Activated CD4-positive, alpha-beta memory T cell treated with anti-CD3 and anti-CD28 coated beads, Interleukin-2, amount 10 ng/mL, durations not matched to agents 7 days and 5 days (primary cell): Measurements from ENCODE around the gene PROX1. TPM values are rescaled to one million over a fixed set of nuclear protein-coding genes. Genes with fewer than 3 reads are reported as not detected.

ENCODE experiments used
- CTCF ChIA-PET: fragments of 350-600 bp; sonication (Branson Sonifier 250); formaldehyde crosslinking; loops from one replicate; lab custom pipeline; 2021; ENCODE audit warnings: antibody characterized with exemption, inconsistent platforms; lab: Charles Lee
- POLR2A ChIA-PET: fragments of 350-600 bp; sonication (Branson Sonifier 250); formaldehyde crosslinking; loops from one replicate; lab custom pipeline; 2021; ENCODE audit warnings: antibody characterized with exemption; lab: Charles Lee
- DNase-seq: peaks from one replicate; pipeline ENCODE4 v3.0.0-alpha.2; 2020
- H3K27ac Mint-ChIP-seq: one replicate; pipeline ENCODE4 v1.8.0; 2021; ENCODE audit warnings: mild to moderate bottlenecking, mixed read lengths
- H3K27me3 Mint-ChIP-seq: one replicate; pipeline ENCODE4 v1.8.0; 2021; ENCODE audit warnings: mixed read lengths
- H3K36me3 Mint-ChIP-seq: one replicate; pipeline ENCODE4 v1.8.0; 2021; ENCODE audit warnings: low read depth, mixed read lengths
- H3K4me1 Mint-ChIP-seq: one replicate; pipeline ENCODE4 v1.8.0; 2021; ENCODE audit warnings: mixed read lengths
- H3K4me3 Mint-ChIP-seq: one replicate; pipeline ENCODE4 v1.8.0; 2021; ENCODE audit warnings: mild to moderate bottlenecking, mixed read lengths
- H3K9me3 Mint-ChIP-seq: one replicate; pipeline ENCODE4 v1.8.0; 2021; ENCODE audit warnings: mixed read lengths
- total RNA-seq, 2 experiments: library from RNA; stranded (reverse); gene quantifications; one replicate each; pipeline ENCODE4 v1.2.3, GENCODE V29; 2021

PROX1 gene
- total RNA-seq, 2 experiments from 2014 or later: 0.08 TPM; not detected in 1

DNA sequence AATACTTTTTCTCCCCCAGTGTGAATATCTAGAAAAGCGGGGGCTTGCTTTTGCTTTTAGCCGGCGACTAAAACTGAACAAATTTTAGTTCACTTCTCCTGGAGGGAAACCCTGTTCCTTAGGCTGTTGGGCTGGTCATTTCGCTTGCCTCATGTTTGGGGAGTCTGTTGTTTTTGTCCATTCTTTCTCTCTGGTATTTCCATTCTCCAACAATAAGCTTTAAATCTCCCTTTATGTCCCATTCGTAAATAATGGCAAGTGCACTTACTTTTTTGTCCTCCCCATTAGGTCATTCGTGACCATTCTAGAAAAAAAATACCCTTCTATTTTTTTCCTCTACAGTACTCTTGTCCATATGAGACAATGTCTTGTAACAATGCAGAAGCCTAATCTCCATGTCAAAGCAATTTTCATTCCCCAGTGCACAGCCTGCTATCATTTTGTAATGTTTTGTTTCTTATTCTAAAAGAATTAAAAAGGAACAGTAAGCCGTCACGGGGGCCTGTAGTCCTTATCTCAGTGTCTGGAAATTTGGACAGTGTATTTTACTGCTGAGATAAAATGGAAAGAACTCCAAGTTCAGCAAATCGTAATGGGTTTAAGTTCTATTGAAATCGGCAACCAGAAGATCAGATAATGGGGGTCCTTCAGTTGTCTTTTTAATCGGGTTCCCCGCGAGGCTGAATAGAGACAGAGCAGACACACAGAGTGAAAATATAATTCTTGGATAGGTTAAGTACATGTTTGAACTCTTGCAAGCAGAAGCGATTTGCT lies 21.8 kb downstream of the PROX1 start:
- CTCF ChIA-PET: no interaction called here
- no peak overlapping the region for H3K27ac Mint-ChIP-seq
- no peaks in the 10 kb centered on the region for H3K27me3 Mint-ChIP-seq
- POLR2A ChIA-PET: no interaction called here
- no peak overlapping the region for H3K4me3 Mint-ChIP-seq
- no peak for DNase-seq
- H3K9me3 Mint-ChIP-seq: no peaks in the 10 kb centered on the region
- no peaks in the 10 kb centered on the region for H3K4me1 Mint-ChIP-seq
- H3K36me3 Mint-ChIP-seq: no peaks in the 10 kb centered on the region

DNA sequence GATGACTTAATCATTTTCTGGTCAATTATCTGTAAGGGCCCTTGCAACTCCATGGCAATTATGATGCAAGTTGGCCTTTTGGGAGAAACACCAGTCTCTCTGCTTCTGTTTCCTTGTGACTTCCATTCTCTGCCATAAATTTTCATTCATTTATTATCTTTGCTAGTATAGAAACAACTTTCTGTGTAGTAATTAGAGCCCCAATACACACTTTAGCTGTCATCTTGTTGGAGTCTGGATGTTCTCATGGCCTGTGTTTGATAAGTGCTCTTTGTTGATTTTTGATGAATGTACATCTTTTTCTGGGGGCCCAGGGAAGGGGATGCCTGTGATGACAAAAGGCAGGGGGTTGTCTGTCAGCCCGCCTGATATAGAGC lies 22.4 kb downstream of the PROX1 start:
- ChIA-PET CTCF (no interaction called here), POLR2A (no interaction called here)
- Mint-ChIP-seq H3K4me3 (no peak overlapping the region), H3K27me3 (no peaks in the 10 kb centered on the region), H3K36me3 (no peaks in the 10 kb centered on the region), H3K4me1 (no peaks in the 10 kb centered on the region), H3K27ac (no peak overlapping the region), H3K9me3 (no peaks in the 10 kb centered on the region)
- no peak for DNase-seq

DNA sequence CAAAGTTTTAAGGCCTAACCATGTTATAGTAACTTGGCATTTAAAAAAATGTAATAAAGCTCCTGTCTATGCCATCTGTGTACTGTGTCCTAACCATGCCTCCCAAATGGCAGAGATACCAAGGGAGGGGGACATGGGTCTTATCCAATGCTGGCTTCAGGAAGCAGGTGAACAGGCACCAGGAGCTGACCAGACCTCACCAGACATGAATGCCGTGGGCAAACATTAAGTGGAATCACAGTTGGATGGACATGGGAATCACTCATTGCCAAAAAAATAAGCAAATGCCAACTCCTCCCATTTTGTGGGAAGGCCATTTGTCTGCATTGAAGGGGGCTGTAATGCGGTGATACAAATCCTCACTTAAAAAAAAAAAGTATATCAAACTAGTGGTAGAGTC lies 22.9 kb downstream of the PROX1 start:
- no peak overlapping the region for H3K27ac Mint-ChIP-seq
- H3K27me3 Mint-ChIP-seq: no peaks in the 10 kb centered on the region
- POLR2A ChIA-PET: no interaction called here
- no peaks in the 10 kb centered on the region for H3K9me3 Mint-ChIP-seq
- no peaks in the 10 kb centered on the region for H3K4me1 Mint-ChIP-seq
- H3K36me3 Mint-ChIP-seq: no peaks in the 10 kb centered on the region
- CTCF ChIA-PET: no interaction called here
- DNase-seq: no peak
- no peak overlapping the region for H3K4me3 Mint-ChIP-seq

DNA sequence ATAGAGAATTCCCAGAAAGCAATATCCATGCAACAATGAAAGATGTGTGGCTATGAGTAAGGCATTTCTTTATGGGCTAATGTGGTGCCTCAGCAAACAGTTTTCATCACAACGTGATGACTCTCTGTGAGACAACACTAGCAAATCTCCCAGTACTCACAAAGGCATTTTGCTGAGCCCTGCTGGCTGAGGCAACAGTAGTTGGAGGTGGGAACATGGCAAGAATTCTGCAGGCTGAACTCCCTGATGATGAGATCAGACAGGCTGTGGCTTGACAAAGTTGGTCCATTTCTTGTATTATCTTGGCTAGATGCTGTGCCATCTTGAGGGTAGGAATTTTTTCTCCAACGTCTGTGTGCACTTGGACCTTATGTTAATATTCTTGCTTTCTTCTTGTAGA lies 24.6 kb downstream of the PROX1 start:
- CTCF ChIA-PET: no interaction called here
- H3K9me3 Mint-ChIP-seq: no peaks in the 10 kb centered on the region

DNA sequence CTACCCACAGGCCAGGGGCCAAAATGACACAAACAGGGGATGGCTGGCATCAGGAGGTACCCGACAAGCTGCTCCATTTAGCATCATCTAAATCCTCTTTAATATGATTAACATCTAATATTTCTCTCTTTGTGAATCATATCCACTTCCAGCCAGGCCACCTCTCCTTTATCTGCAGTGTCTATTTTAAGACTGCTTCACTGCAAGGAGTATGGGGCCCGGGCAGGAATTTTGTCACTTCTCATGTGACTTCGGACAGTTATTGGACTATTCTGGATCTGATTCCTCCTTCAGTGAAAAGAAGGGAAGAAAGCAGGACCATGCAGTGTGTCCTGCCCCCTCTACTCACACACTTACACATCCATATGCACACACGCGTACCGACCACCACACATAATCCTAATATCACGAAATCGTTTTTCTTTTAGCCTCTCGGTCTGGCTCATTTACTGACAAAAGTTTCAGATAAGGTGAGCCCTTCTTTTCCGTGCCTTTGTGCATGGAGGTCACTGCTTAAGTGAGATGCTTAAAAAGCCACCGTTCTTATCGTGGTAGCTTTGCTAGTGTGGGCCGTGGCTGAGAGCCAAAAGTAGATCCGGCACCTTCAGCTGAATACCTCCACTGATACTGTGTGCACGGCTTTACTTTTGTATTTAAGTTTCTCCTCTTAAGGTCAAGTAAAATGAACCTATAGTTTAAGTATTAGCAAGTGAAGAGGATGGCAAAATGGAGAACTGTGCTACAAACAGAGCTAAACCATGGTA lies 26.0 kb downstream of the PROX1 start:
- H3K36me3 Mint-ChIP-seq: no peaks in the 10 kb centered on the region
- no peaks in the 10 kb centered on the region for H3K4me1 Mint-ChIP-seq
- CTCF ChIA-PET: no interaction called here
- H3K27ac Mint-ChIP-seq: no peak overlapping the region
- no peak for DNase-seq
- H3K4me3 Mint-ChIP-seq: no peak overlapping the region
- no peaks in the 10 kb centered on the region for H3K27me3 Mint-ChIP-seq
- H3K9me3 Mint-ChIP-seq: no peaks in the 10 kb centered on the region
- POLR2A ChIA-PET: no interaction called here

More for the DNA sequence above, 24.6 kb downstream of the PROX1 start:
- POLR2A ChIA-PET: no interaction called here
- Mint-ChIP-seq H3K27ac (no peak overlapping the region), H3K4me3 (no peak overlapping the region), H3K27me3 (no peaks in the 10 kb centered on the region), H3K36me3 (no peaks in the 10 kb centered on the region), H3K4me1 (no peaks in the 10 kb centered on the region)
- DNase-seq: no peak

DNA sequence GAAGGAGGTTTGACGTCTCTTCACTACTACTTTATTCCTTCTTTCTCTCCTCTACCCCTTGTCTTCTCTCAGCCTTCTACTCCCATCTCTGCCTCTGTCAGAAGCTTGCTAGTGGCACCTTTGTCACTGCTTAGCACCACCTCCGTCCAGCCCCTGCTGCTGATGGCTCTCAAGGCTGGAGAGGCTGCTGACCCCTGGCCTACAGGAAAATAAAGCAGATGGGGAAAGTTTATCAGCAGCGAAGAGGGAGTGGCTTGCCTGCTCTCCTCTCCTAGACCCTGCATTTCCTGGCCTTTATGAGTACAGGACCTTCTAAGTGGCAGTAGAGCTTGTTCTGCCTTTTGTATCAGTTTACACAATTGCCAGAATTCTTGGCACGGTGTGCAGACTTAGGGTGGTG lies 27.0 kb downstream of the PROX1 start:
- DNase-seq: no peak
- Mint-ChIP-seq H3K9me3 (no peaks in the 10 kb centered on the region), H3K4me3 (no peak overlapping the region), H3K27me3 (no peaks in the 10 kb centered on the region), H3K4me1 (no peaks in the 10 kb centered on the region), H3K27ac (no peak overlapping the region), H3K36me3 (no peaks in the 10 kb centered on the region)
- CTCF ChIA-PET: no interaction called here
- POLR2A ChIA-PET: no interaction called here

DNA sequence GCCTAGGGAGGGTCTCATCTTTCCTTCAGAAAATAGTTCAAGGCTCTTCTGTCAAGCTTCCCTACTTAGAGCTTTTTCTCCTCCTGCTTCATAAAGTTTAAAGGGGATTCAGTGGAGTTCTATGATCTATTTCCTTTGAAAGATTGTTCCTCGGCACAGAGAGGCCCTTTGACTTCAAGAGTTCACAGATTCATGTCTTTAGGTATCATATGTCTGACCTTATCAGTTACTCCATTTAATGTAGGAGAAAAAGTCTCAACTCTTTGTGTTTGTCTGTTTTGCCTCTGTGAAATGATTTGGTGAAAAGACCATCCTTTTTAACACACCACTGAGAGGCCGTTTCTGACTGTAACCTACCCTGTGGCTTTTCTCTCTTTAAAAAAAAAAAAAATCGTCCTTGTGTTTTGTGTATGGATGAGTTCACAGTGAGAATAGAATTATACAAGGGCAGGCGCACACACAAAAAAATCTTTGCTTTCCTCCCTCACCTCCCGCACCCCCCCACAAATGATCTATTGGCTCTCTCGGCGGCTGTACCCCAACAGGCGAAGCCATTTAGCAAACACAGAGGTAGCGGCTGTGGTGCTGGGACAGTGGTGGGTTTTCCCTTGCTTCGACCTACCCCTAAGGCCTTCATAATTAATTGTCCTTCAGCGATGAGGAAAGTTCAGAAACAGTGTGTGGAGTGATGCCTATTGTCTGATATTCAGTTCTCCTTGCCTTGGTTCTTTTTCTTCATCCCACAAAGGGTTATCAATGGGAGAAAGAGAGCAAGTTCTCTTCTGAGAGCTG lies 29.6 kb downstream of the PROX1 start:
- no peaks in the 10 kb centered on the region for H3K9me3 Mint-ChIP-seq
- POLR2A ChIA-PET: no interaction called here

DNA sequence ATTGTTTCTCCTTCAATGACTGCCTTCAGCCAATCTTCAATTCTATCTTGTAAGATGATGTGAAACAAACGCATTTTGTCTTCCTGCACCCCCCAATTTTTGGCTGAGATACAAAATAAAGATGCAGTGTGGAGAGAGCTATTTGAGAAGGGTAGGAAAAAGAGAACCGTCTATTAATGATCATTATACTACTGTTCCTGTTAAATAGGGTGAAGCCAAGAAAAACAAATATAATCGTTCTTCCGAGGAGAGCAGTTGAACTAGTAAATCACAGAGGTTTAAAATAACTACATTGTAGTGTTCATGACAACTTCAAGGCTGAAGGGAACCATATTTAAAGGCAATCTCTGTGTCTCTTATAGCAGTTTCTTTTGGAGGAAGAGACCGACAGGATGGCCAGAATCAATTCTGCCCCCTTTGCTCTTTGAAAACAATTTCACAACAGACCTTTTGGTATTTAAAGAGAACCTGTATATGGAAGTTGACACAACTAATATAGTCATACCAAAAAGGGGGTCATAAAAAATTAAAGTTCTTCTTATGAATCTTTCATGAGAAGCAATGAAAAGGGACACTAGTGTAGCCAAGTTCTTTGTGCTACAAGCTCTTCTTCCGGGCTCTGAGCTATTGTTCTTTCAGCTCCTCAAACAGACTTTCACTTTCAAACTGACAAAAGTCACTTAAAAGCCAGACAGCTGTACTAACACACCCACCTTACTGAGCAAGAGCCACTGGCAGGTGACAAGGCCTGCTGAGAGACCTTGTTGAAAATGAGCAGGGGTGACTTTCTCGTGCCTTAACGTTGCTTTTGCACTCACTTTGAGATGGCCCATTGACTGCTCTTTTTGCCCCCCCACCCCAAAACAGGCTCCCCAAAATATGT lies 30.9 kb downstream of the PROX1 start:
- ChIA-PET POLR2A (interaction anchor here (0.9 kb wide), 1 partner anchor 27 kb away, joined by 3 read pairs; no protein-coding TSS in a partner anchor), CTCF (no interaction called here)
- Mint-ChIP-seq H3K4me3 (no peak overlapping the region), H3K9me3 (no peaks in the 10 kb centered on the region), H3K4me1 (no peaks in the 10 kb centered on the region), H3K36me3 (no peaks in the 10 kb centered on the region), H3K27ac (no peak overlapping the region), H3K27me3 (no peaks in the 10 kb centered on the region)
- no peak for DNase-seq

More for the DNA sequence above, 29.6 kb downstream of the PROX1 start:
- no peaks in the 10 kb centered on the region for H3K4me1 Mint-ChIP-seq
- no peak for DNase-seq
- no peaks in the 10 kb centered on the region for H3K27me3 Mint-ChIP-seq
- no peak overlapping the region for H3K27ac Mint-ChIP-seq
- no peaks in the 10 kb centered on the region for H3K36me3 Mint-ChIP-seq
- H3K4me3 Mint-ChIP-seq: no peak overlapping the region
- CTCF ChIA-PET: no interaction called here

DNA sequence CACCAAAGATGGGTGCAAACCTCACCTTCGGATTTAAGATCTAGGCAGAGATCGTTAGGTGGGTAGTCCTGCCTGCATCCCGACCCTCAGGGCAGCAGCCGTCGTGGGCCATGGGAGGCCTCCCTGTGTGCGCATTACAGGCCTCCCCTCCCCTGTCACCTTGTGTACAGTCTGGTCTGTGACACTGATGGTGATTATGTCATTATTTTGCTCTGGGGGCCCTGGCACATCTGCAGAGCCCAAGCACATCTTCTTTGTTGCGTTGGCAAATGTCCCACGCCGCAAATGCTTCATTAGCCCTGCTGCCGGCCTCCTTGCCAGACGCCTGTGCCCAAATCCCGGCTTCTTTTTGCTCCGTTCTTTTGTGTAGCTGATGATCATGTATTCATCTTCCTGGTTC lies 31.7 kb downstream of the PROX1 start:
- H3K9me3 Mint-ChIP-seq: no peaks in the 10 kb centered on the region
- no peaks in the 10 kb centered on the region for H3K4me1 Mint-ChIP-seq
- ChIA-PET CTCF (no interaction called here), POLR2A (no interaction called here)
- no peaks in the 10 kb centered on the region for H3K36me3 Mint-ChIP-seq
- no peak for DNase-seq
- no peaks in the 10 kb centered on the region for H3K27me3 Mint-ChIP-seq
- no peak overlapping the region for H3K27ac Mint-ChIP-seq
- H3K4me3 Mint-ChIP-seq: no peak overlapping the region

DNA sequence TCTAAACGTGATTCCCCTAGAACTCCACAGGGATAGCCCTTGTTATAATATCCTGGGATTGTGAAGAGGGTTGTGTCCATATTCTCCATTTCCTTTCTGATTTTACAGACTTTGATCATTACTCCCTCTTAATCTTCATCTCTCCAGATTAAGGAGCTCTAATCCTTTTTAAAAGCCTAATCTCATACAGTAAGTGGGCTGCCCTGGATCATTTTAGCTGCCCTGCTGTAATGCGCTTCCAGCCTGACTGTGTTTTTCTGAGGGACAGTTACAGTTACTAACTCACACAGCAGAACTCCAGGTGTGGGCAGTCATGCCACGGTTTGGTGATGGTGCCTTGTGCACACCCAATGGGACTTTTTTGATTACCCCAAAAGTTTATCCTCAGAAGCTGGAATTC lies 33.5 kb downstream of the PROX1 start:
- H3K27ac Mint-ChIP-seq: no peak overlapping the region
- ChIA-PET POLR2A (no interaction called here), CTCF (no interaction called here)
- no peaks in the 10 kb centered on the region for H3K27me3 Mint-ChIP-seq
- H3K36me3 Mint-ChIP-seq: no peaks in the 10 kb centered on the region
- no peak overlapping the region for H3K4me3 Mint-ChIP-seq
- H3K9me3 Mint-ChIP-seq: no peaks in the 10 kb centered on the region
- DNase-seq: no peak
- no peaks in the 10 kb centered on the region for H3K4me1 Mint-ChIP-seq

DNA sequence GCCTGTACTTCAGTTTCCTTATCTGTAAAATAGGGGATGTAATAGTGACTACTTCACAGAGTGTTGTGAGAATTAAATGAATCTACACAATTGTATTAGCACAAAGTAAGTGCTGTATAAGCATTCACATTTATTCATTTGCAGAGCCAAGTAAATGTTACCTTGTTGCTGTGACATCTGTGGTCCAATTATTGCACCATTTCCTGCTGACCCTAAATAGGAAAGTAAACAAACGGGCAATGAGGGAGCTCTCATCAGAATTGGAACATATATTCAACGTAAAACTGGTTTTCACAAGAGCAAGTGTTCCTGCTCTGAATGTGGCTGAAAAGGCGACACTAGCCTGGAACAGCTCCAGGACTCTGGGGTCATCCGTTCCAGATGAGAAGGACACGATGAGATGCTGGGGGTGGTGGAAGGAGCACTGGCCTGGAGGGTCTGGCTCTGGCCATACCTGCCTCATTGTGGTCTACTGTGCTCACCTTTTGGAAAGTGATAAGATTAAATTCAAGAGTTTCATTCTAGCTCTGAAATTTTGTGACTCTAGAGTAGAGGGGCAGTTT lies 34.5 kb downstream of the PROX1 start:
- no peaks in the 10 kb centered on the region for H3K4me1 Mint-ChIP-seq
- no peaks in the 10 kb centered on the region for H3K9me3 Mint-ChIP-seq
- no peak overlapping the region for H3K4me3 Mint-ChIP-seq
- H3K36me3 Mint-ChIP-seq: no peaks in the 10 kb centered on the region
- peaks cover 3% of the 10 kb centered on the region for H3K27me3 Mint-ChIP-seq
- DNase-seq: no peak
- ChIA-PET CTCF (no interaction called here), POLR2A (no interaction called here)
- no peak overlapping the region for H3K27ac Mint-ChIP-seq

DNA sequence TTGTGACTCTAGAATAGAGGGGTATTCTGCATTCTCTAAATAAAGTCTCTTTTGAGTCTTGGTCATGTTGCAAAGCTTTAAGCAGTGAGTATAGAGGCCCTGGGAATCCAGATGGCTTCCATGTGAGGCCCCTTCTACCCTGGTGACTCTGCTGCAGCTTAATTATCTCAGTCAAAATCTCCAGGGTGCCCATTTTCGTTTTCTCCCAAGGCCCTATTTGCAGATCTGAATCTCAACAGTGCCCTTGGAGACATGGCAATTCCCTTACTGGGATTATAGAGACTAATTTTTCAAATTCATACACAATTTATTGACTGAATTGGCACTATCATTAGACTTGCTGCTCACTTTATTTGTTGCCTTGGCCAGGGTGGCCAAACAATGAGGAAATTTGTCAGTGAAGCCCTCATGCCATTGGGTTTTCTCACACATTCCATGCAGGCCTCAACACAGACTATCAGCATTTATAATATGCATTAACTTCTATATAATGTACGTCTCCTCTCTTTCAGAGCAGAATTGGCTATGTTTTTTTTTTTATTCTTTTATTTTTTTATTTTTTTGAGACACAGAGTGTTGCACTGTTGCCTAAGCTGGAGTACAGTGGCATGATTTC lies 35.1 kb downstream of the PROX1 start:
- DNase-seq: no peak
- ChIA-PET CTCF (no interaction called here), POLR2A (no interaction called here)
- Mint-ChIP-seq H3K4me1 (no peaks in the 10 kb centered on the region), H3K4me3 (no peak overlapping the region), H3K27me3 (peaks cover 3% of the 10 kb centered on the region), H3K9me3 (no peaks in the 10 kb centered on the region), H3K36me3 (no peaks in the 10 kb centered on the region), H3K27ac (no peak overlapping the region)
